Endothelial cell of umbilical vein (primary cell): ENCODE data around the gene SGTA. TPM values are rescaled to one million over a fixed set of nuclear protein-coding genes. Genes with fewer than 3 reads are reported as not detected.

Source experiments
- BruUV-seq: library from RNA; stranded (reverse); fragments of 400-500 nt; replicated peaks from 2 replicates; lab custom pipeline; 2021; lab: Mats Ljungman, UMichigan
- CTCF ChIA-PET: fragments of 300-600, 350-600 bp; sonication (Branson Sonifier 250); formaldehyde crosslinking; loops from one replicate; lab custom pipeline; 2021; ENCODE audit warnings: antibody characterized with exemption, inconsistent platforms; lab: Charles Lee
- POLR2A ChIA-PET: fragments of 300-600, 350-600 bp; sonication (Branson Sonifier 250); formaldehyde crosslinking; loops from one replicate; lab custom pipeline; 2021; ENCODE audit warnings: antibody characterized with exemption, inconsistent platforms; lab: Charles Lee
- DNase-seq: peaks from one replicate; pipeline ENCODE4 v3.0.0-alpha.2; 2011; ENCODE audit warnings: low read depth, low spot score
- FAIRE-seq: peaks from 2 replicates; lab custom pipeline; 2011; peaks lifted over from hg19 to GRCh38; lab: Jason Lieb, UNC
- H2AFZ ChIP-seq: 2 replicates; pipeline ENCODE4 v1.6.0; 2012; ENCODE audit warnings: low read depth, low read length, control low read depth, inconsistent platforms
- H3K27ac ChIP-seq: 2 replicates; pipeline ENCODE4 v1.5.1; 2011; ENCODE audit warnings: low read depth, mild to moderate bottlenecking, control low read depth, low read length, moderate library complexity; ENCODE audit not compliant: insufficient read depth
- H3K27me3 ChIP-seq, 2 experiments: 2 replicates each; pipeline versions ENCODE4 v1.6.0 to v1.6.1; 2011; ENCODE audit warnings: low read length in 2 of 2, mixed read lengths in 1 of 2; ENCODE audit not compliant: control insufficient read depth in 2 of 2, insufficient read depth in 2 of 2
- H3K36me3 ChIP-seq, 2 experiments: 2 replicates in 1 of 2; 3 replicates in 1 of 2; pipeline ENCODE4 v1.5.1; 2011; ENCODE audit warnings: low read length in 2 of 2, mild to moderate bottlenecking in 1 of 2, moderate library complexity in 1 of 2; ENCODE audit not compliant: control insufficient read depth in 2 of 2, insufficient read depth in 2 of 2; ENCODE audit errors: extremely low read depth in 1 of 2
- H3K4me1 ChIP-seq: 3 replicates; pipeline ENCODE4 v1.5.1; 2011; ENCODE audit warnings: mild to moderate bottlenecking, low read length; ENCODE audit not compliant: control insufficient read depth, insufficient read depth; ENCODE audit errors: extremely low read depth
- H3K4me2 ChIP-seq: 2 replicates; pipeline ENCODE4 v1.6.1; 2011; ENCODE audit warnings: low read length, control low read depth, mixed read lengths; ENCODE audit not compliant: insufficient read depth
- H3K4me3 ChIP-seq, 3 experiments: fragments of 200-600 bp in 1 of 3; sonication (generic), shearing (Covaris generic) in 1 of 3; replicated peaks in 1 of 3; 2 replicates each; pipeline ENCODE4 v1.5.1; 2011 to 2016; ENCODE audit warnings: control low read depth in 3 of 3, low read length in 3 of 3, mild to moderate bottlenecking in 2 of 3, inconsistent platforms in 1 of 3, low read depth in 1 of 3, moderate library complexity in 1 of 3; ENCODE audit not compliant: insufficient read depth in 1 of 3
- H3K79me2 ChIP-seq: 2 replicates; pipeline ENCODE4 v1.6.0; 2012; ENCODE audit warnings: low read length, inconsistent platforms; ENCODE audit not compliant: control insufficient read depth, insufficient read depth
- H3K9ac ChIP-seq: replicated peaks from 2 replicates; pipeline ENCODE3; 2011; ENCODE audit warnings: low read length, control low read depth; ENCODE audit not compliant: insufficient read depth; ENCODE audit errors: extremely low read depth
- H3K9me1 ChIP-seq: replicated peaks from 3 replicates; pipeline ENCODE4 v1.6.0; 2011; ENCODE audit warnings: mild to moderate bottlenecking, low read length; ENCODE audit not compliant: control insufficient read depth, insufficient read depth; ENCODE audit errors: extremely low read depth
- H3K9me3 ChIP-seq: replicated peaks from 2 replicates; pipeline ENCODE4 v1.5.1; 2012; ENCODE audit warnings: low read length, inconsistent platforms; ENCODE audit not compliant: control insufficient read depth, insufficient read depth
- H4K20me1 ChIP-seq: replicated peaks from 2 replicates; pipeline ENCODE3; 2011; ENCODE audit warnings: mild to moderate bottlenecking, low read length; ENCODE audit not compliant: control insufficient read depth, insufficient read depth; ENCODE audit errors: extremely low read depth
- CTCF ChIP-seq, 2 donors: IDR thresholded peaks; 1 replicate in 1 of 2; 2 replicates in 1 of 2; pipeline ENCODE4 v1.5.1; 2011; ENCODE audit warnings: low read length in 2 of 2, mild to moderate bottlenecking in 2 of 2, moderate library complexity in 2 of 2, control low read depth in 1 of 2, inconsistent platforms in 1 of 2, low read depth in 1 of 2; ENCODE audit not compliant: insufficient read depth in 1 of 2; ENCODE audit errors: extremely low read depth in 1 of 2
- EZH2 ChIP-seq: IDR thresholded peaks from 2 replicates; pipeline ENCODE4 v1.6.1; 2012; ENCODE audit warnings: borderline replicate concordance, low read depth, mild to moderate bottlenecking, moderate library complexity, low read length, inconsistent platforms; ENCODE audit not compliant: severe bottlenecking
- FOS ChIP-seq: IDR thresholded peaks from 2 replicates; pipeline ENCODE4 v1.6.1; 2011; ENCODE audit warnings: mild to moderate bottlenecking, low read length, moderate library complexity, borderline replicate concordance; ENCODE audit not compliant: insufficient read depth
- GATA2 ChIP-seq: IDR thresholded peaks from 2 replicates; pipeline ENCODE4 v1.7.0; 2011; ENCODE audit warnings: low read depth, mild to moderate bottlenecking, moderate library complexity, mixed read lengths, low read length; ENCODE audit not compliant: insufficient read length, insufficient read depth
- JUN ChIP-seq: IDR thresholded peaks from 2 replicates; pipeline ENCODE4 v1.6.1; 2011; ENCODE audit warnings: borderline replicate concordance, low read depth; ENCODE audit not compliant: insufficient read length, insufficient read depth
- MAX ChIP-seq: IDR thresholded peaks from 2 replicates; pipeline ENCODE4 v1.6.1; 2011; ENCODE audit not compliant: insufficient read depth, insufficient read length
- MYC ChIP-seq: IDR thresholded peaks from one replicate; pipeline ENCODE4 v1.6.1; 2011; ENCODE audit warnings: mild to moderate bottlenecking, low read depth, low read length
- POLR2A ChIP-seq: IDR thresholded peaks from 2 replicates; pipeline ENCODE4 v1.6.1; 2012; ENCODE audit warnings: low read depth, mild to moderate bottlenecking, control low read depth, low read length
- POLR2AphosphoS5 ChIP-seq: IDR thresholded peaks from 2 replicates; pipeline ENCODE4 v1.6.1; 2012; ENCODE audit warnings: low read depth, mild to moderate bottlenecking, control low read depth, low read length, moderate library complexity; ENCODE audit not compliant: insufficient read depth
- dilution Hi-C: fragments of 300-500 bp; cut with MboI; formaldehyde crosslinking; loops from one replicate; pipeline ENCODE4 v1.15.0; 2019; ENCODE audit warnings: low sequenced_read_pairs; ENCODE audit not compliant: extremely low pct_ligation_motif_present
- intact Hi-C: fragments of 100-400 bp; cut with micrococcal nuclease; formaldehyde crosslinking; loops from one replicate; pipeline ENCODE4 v1.10.0; 2022
- polyA plus RNA-seq, 4 experiments: library from polyadenylated mRNA; depleted of rRNA in 3 of 4; stranded (reverse) in 3 of 4; unstranded in 1 of 4; fragments of >200 nt; gene quantifications; 2 replicates each; pipeline versions ENCODE4 v1.2.1 to v1.2.3, GENCODE V29; 2011 to 2012; ENCODE audit warnings: missing spikeins in 1 of 4
- total RNA-seq: library from RNA; stranded (reverse); gene quantifications from 2 replicates; pipeline ENCODE4 v1.2.3, GENCODE V29; 2021

Gene SGTA
- total and polyA plus RNA-seq, 2 donors (not counting 3 experiments of a cell fraction or from before 2014, with no cell fraction given), result 76.5 to 119 TPM

DNA sequence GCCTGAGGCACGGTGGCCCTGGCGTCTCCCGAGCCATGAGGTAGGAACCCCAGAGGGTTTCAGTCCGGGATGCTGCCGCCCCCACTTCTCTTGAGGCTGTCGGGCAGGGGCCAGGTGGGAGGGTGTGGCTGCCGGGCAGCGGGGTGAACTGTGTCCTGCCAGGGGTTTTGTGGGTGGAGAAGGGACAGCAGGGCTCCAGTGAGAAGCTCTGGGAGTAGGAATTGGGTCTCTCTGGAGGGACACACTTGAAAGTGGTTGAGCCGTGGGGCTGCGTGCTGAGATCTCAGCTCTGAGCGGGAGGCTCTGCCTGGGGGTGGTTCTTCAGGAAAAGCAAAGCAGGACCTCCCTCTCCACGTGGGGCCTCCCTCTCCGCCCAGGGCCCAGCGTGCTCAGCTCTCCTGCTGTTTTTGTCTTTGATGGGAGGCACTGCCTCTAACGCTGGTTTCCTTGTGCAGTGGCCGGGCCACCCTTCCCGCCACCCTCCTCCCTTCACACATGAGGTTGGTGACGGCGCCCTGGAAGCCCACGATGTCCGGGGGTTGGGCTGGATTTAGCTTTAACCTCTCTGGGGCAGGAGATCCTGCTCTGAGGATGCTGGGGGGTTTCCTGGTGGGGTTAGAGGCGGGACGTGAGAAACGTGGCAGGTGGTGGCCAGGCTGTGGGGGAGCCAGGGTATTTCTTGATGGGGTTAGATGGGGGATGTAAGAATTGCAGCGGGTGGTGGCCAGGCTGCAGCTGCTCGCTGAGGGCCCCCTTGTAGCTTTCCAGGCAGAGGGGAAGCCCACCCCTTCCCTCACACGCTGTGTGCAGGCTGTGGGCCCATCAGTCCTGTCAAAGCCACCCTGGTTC, 21.3 kb upstream of the SGTA start:
- dilution Hi-C loops, result no loop called here
- Histone ChIP-seq H3K4me2 (no peak overlapping the region), H2AFZ (no peak overlapping the region), H3K9me3 (no peaks in the 10 kb centered on the region), H3K9ac (no peak overlapping the region), H3K4me3 (no peak overlapping the region), H3K4me1 (no peaks in the 10 kb centered on the region), H3K27me3 (no peaks in the 10 kb centered on the region), H3K9me1 (no peaks in the 10 kb centered on the region), H4K20me1 (no peaks in the 10 kb centered on the region), H3K36me3 (peaks cover 8 to 17% of the 10 kb centered on the region in 2 experiments), H3K79me2 (peaks cover 3% of the 10 kb centered on the region), H3K27ac (no peak overlapping the region)
- FAIRE-seq, result no peak
- ChIA-PET POLR2A (no interaction called here), CTCF (interaction anchor here (0.6 to 1.2 kb wide), 2 partner anchors 8 to 14 kb away, joined by 3 read pairs; no protein-coding TSS in a partner anchor)
- intact Hi-C loops, result no loop called here
- BruUV-seq, result no TSS peak
- DNase-seq, result no peak
- TF ChIP-seq FOS, result no peak
- no peak for TF ChIP-seq JUN
- TF ChIP-seq EZH2, result no peak
- TF ChIP-seq POLR2A, result no peak
- no peak for TF ChIP-seq MYC
- no peak for TF ChIP-seq MAX
- TF ChIP-seq POLR2AphosphoS5, result no peak
- no peak for TF ChIP-seq GATA2
- TF ChIP-seq CTCF (IDR thresholded peaks at IDR 0.05; ENCODE audit: extremely low read depth in 1 of 2, insufficient read depth in 1 of 2, low read depth in 1 of 2, low read length in 2 of 2), result no peak
